ENCODE data around the gene CX3CR1. TPM values are rescaled to one million over a fixed set of nuclear protein-coding genes. Genes with fewer than 3 reads are reported as not detected.

CX3CR1 gene
- total RNA-seq, 2 donors from 2014 or later = 0.57 to 0.66 TPM

DNA sequence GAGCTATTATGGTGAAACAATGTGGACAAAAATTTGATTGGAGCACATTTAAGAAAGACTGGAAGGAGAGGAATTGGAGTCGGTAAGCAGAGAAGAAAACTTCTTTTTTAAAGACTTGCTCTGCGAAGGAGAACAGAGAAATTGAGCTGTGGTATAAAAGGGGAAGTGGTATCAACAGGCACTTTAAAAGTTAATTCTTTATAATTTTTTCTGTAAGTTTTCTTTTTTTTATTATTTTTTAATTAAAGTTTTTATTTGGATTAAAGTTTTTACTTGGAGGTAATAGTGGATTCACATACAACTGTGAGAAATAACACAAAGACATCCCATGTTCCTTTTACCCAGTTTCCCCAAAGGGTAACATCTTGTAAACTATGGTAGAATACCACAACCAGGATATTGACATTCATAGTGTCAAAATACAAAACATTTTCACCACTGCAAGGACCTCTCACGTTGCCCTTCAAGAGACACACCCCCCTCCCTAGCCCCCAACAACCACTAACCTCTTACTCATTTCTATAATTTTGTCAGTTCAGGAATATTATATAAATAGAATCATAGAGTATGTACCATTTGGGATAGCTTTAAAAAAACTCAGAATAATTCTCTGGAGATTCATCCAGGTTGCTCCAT, 53.6 kb downstream of the CX3CR1 start:
- Histone ChIP-seq H3K27ac (no peak overlapping the region), H3K4me3 (no peak overlapping the region), H3K36me3 (no peaks in the 10 kb centered on the region), H3K9me3 (no peaks in the 10 kb centered on the region), H3K27me3 (no peaks in the 10 kb centered on the region), H3K4me1 (no peaks in the 10 kb centered on the region), H3K9ac (ENCODE audit: low read depth in 2 of 2, low read length in 2 of 2) (no peak overlapping the region)
- intact Hi-C loops (cut with DNase I) = no loop called here
- DNase-seq = no peak
- TF ChIP-seq, protein P1, sequence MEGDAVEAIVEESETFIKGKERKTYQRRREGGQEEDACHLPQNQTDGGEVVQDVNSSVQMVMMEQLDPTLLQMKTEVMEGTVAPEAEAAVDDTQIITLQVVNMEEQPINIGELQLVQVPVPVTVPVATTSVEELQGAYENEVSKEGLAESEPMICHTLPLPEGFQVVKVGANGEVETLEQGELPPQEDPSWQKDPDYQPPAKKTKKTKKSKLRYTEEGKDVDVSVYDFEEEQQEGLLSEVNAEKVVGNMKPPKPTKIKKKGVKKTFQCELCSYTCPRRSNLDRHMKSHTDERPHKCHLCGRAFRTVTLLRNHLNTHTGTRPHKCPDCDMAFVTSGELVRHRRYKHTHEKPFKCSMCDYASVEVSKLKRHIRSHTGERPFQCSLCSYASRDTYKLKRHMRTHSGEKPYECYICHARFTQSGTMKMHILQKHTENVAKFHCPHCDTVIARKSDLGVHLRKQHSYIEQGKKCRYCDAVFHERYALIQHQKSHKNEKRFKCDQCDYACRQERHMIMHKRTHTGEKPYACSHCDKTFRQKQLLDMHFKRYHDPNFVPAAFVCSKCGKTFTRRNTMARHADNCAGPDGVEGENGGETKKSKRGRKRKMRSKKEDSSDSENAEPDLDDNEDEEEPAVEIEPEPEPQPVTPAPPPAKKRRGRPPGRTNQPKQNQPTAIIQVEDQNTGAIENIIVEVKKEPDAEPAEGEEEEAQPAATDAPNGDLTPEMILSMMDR (IDR thresholded peaks at IDR 0.05) = no peak

DNA sequence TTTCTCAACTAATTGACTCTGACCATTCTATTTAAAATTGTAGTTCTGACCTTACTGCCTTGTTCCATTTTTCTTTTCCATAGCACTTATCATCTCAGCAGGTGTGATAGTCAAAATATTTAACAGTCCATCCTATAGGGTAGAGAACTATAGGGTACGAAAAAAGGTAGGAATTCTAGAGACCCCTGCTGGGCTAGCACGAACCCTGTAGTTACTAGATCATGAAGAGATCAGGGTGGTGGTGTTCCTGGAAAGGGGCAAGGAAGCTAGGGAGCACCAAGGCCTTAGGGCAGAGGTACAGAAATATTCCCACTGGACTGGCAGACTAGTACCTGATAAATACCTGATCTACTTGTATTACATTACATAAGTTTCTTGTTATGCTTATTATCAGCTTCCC, 55.5 kb downstream of the CX3CR1 start:
- Histone ChIP-seq H3K9me3 (no peaks in the 10 kb centered on the region), H3K36me3 (no peaks in the 10 kb centered on the region), H3K4me3 (no peak overlapping the region), H3K27ac (no peak overlapping the region), H3K27me3 (no peaks in the 10 kb centered on the region), H3K9ac (ENCODE audit: low read depth in 2 of 2, low read length in 2 of 2) (no peak overlapping the region), H3K4me1 (no peaks in the 10 kb centered on the region)
- TF ChIP-seq, protein P1 (IDR thresholded peaks at IDR 0.05) = no peak
- no peak for DNase-seq
- intact Hi-C loops (cut with DNase I) = no loop called here

DNA sequence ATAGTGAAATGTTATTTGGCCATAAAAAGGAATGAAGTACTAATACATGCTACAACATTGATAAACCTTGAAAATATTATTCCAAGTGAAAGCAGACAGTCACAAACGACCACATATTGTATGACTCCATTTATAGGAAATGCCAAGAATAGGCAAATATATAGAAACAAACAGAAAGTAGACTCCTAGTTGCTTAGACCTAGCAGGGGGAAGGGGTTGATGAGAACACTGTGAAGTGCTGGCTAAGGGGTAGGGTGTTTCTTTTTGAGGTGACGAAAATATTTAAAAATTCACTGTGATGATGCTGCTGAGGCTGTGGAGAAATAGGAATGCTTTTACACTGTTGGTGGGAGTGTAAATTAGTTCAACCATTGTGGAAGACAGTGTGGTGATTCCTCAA, 56.9 kb downstream of the CX3CR1 start:
- no peak for DNase-seq
- no peak overlapping the region for H3K4me3 ChIP-seq
- H3K9ac ChIP-seq (ENCODE audit: low read depth in 2 of 2, low read length in 2 of 2) = no peak overlapping the region
- H3K36me3 ChIP-seq = no peaks in the 10 kb centered on the region
- intact Hi-C loops (cut with DNase I) = no loop called here
- no peaks in the 10 kb centered on the region for H3K27me3 ChIP-seq
- TF ChIP-seq, protein P1 (IDR thresholded peaks at IDR 0.05) = no peak
- H3K4me1 ChIP-seq = no peaks in the 10 kb centered on the region
- no peak overlapping the region for H3K27ac ChIP-seq
- no peaks in the 10 kb centered on the region for H3K9me3 ChIP-seq

DNA sequence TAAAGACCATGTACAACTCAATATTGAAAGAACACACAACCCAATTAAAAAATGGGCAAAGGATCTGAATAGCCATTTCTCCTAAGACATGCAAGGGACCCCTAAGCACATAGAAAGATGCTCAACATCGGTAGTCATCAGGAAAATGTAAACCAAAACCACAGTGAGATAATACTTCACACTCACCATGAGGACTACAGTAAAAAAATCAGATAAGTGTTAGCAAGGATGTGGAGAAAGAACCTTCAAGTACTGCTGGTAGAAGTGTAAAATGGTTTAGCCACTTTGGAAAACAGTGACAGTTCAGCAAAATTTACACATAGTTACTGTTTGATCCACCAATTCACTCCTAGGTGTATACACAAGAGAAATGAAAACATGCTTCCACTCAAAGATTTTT, 57.4 kb downstream of the CX3CR1 start:
- H3K9ac ChIP-seq (ENCODE audit: low read depth in 2 of 2, low read length in 2 of 2) = no peak overlapping the region
- no peaks in the 10 kb centered on the region for H3K36me3 ChIP-seq
- intact Hi-C loops (cut with DNase I) = no loop called here
- H3K9me3 ChIP-seq = no peaks in the 10 kb centered on the region
- TF ChIP-seq, protein P1 (IDR thresholded peaks at IDR 0.05) = no peak
- no peak overlapping the region for H3K27ac ChIP-seq
- H3K27me3 ChIP-seq = no peaks in the 10 kb centered on the region
- no peak overlapping the region for H3K4me3 ChIP-seq
- H3K4me1 ChIP-seq = no peaks in the 10 kb centered on the region
- no peak for DNase-seq

DNA sequence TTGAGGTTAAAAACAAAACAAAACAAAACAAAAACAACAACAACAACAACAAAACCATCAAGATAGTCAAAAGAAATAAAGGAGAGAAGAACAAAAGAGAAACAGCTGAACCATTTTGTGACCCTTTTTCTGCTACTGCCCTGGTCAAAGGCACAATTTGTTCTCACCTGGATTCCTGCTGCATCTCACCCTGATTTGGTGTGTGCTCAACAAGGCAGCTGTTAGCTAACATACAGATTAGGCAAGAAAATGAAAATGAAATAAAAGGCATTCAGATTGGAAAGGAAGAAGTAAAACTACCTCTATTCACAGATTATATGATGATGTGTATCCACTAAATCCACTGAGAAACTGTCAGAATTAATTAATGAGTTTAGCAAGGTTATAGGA, 58.7 kb downstream of the CX3CR1 start:
- Histone ChIP-seq H3K9ac (ENCODE audit: low read depth in 2 of 2, low read length in 2 of 2) (no peak overlapping the region), H3K9me3 (no peaks in the 10 kb centered on the region), H3K27me3 (no peaks in the 10 kb centered on the region), H3K36me3 (no peaks in the 10 kb centered on the region), H3K27ac (no peak overlapping the region), H3K4me3 (no peak overlapping the region), H3K4me1 (no peaks in the 10 kb centered on the region)
- intact Hi-C loops (cut with DNase I) = no loop called here
- TF ChIP-seq, protein P1 (IDR thresholded peaks at IDR 0.05) = no peak
- no peak for DNase-seq

All from colonic mucosa (tissue), 4 donors.